HL-60 (cell line): ENCODE data around the gene FAM240B.

Experiments used
- DNase-seq, 2 experiments: peaks; one replicate each; pipeline ENCODE4 v3.0.0-alpha.2; 2010 to 2020; ENCODE audit warnings: low read depth in 1 of 2, low spot score in 1 of 2
- H3K27ac ChIP-seq: fragments of 250-450 bp; sonication (Bioruptor Pico); replicated peaks from 2 replicates; pipeline ENCODE4 v1.5.1; 2020; ENCODE audit warnings: mild to moderate bottlenecking, moderate library complexity
- H3K27me3 ChIP-seq: fragments of 250-450 bp; sonication (Bioruptor Pico); 2 replicates; pipeline ENCODE4 v1.5.1; 2021; ENCODE audit warnings: mild to moderate bottlenecking, moderate library complexity; ENCODE audit not compliant: insufficient read depth, poor library complexity, severe bottlenecking
- H3K4me3 ChIP-seq: replicated peaks from 2 replicates; pipeline ENCODE4 v1.5.1; 2011; ENCODE audit warnings: mild to moderate bottlenecking, control low read depth, low read length; ENCODE audit not compliant: insufficient read depth
- GABPA ChIP-seq: IDR thresholded peaks from 2 replicates; pipeline ENCODE4 v1.6.1; 2012; ENCODE audit warnings: low read depth
- POLR2AphosphoS5 ChIP-seq: IDR thresholded peaks from 2 replicates; pipeline ENCODE4 v1.6.1; 2012; ENCODE audit warnings: low read depth
- SPI1 ChIP-seq: IDR thresholded peaks from 2 replicates; pipeline ENCODE4 v1.6.1; 2012; ENCODE audit warnings: low read depth, mild to moderate bottlenecking, borderline replicate concordance
- TF ChIP-seq, protein P1 (sequence below): IDR thresholded peaks from 2 replicates; pipeline ENCODE4 v1.6.1; 2012; ENCODE audit warnings: low read depth; ENCODE audit not compliant: insufficient replicate concordance
- TF ChIP-seq, protein P2 (sequence below): IDR thresholded peaks from one replicate; pipeline ENCODE4 v1.5.1; 2011; ENCODE audit warnings: low read length, control low read depth, inconsistent platforms; ENCODE audit not compliant: insufficient read depth

The FAM240B gene

DNA sequence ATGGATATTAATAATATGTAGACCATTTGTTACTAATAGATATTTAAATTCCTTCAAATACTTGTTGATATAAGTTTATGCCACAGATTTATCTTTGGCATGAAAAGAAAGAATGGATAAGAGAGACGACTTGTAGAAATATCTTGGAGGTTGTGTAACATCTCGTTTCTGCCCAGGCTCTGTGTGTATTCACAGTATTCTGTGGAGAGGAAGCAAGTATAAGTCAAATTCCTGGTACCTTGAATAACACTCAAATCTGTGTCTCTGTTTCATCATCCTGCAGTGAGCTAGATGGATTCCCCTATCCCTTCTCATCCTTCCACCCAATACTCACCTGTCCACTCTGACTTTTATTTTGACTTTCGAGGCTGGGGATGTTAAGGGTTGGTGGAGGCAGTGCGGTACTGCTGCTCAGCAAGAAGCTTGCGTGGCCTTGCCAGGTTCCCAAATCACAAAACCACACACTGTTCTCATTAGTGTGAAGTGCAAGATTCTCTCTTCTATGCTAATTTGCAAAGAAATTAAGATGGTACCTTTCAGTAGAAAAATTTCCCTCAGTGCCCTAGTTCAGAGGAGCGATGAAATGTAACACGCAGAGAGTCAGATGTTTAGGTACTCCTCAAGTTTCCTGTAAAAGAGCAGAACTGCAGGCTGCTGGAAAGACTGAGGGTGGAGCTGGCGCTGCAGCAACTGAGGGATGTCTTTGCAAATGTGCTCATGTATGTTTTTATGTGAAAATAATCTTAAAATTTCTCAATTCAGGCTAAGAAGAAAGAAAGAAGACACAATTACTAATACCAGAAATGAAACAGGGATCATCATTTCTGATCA lies 57.0 kb downstream of the FAM240B start:
- Histone ChIP-seq H3K4me3 (no peak overlapping the region), H3K27ac (no peak overlapping the region), H3K27me3 (no peaks in the 10 kb centered on the region)
- TF ChIP-seq POLR2AphosphoS5 (no peak), SPI1 (no peak), GABPA (no peak)
- no peak for DNase-seq

DNA sequence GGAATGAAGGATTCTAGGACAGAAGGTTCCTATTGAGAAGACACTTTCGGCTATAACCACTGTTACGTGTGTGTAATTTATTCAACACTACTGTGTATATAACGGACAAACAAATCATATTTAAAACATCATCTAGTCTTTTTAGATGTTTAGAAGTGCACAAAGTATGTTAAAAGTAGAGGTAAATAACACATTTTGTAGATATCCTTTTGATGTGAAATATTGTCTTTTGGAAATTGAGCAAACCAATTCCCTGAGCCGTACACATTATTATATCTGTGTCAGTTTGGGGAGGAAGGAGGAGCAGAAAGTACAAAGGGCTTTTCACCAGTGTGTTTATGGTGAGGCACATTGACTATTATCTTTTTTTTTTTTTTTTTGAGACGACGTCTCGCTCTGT lies 60.4 kb downstream of the FAM240B start:
- Histone ChIP-seq H3K27ac (no peak overlapping the region), H3K27me3 (no peaks in the 10 kb centered on the region), H3K4me3 (no peak overlapping the region)
- TF ChIP-seq, protein P1, sequence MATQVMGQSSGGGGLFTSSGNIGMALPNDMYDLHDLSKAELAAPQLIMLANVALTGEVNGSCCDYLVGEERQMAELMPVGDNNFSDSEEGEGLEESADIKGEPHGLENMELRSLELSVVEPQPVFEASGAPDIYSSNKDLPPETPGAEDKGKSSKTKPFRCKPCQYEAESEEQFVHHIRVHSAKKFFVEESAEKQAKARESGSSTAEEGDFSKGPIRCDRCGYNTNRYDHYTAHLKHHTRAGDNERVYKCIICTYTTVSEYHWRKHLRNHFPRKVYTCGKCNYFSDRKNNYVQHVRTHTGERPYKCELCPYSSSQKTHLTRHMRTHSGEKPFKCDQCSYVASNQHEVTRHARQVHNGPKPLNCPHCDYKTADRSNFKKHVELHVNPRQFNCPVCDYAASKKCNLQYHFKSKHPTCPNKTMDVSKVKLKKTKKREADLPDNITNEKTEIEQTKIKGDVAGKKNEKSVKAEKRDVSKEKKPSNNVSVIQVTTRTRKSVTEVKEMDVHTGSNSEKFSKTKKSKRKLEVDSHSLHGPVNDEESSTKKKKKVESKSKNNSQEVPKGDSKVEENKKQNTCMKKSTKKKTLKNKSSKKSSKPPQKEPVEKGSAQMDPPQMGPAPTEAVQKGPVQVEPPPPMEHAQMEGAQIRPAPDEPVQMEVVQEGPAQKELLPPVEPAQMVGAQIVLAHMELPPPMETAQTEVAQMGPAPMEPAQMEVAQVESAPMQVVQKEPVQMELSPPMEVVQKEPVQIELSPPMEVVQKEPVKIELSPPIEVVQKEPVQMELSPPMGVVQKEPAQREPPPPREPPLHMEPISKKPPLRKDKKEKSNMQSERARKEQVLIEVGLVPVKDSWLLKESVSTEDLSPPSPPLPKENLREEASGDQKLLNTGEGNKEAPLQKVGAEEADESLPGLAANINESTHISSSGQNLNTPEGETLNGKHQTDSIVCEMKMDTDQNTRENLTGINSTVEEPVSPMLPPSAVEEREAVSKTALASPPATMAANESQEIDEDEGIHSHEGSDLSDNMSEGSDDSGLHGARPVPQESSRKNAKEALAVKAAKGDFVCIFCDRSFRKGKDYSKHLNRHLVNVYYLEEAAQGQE, result no peak
- TF ChIP-seq GABPA, result no peak
- TF ChIP-seq POLR2AphosphoS5, result no peak
- TF ChIP-seq, protein P2, sequence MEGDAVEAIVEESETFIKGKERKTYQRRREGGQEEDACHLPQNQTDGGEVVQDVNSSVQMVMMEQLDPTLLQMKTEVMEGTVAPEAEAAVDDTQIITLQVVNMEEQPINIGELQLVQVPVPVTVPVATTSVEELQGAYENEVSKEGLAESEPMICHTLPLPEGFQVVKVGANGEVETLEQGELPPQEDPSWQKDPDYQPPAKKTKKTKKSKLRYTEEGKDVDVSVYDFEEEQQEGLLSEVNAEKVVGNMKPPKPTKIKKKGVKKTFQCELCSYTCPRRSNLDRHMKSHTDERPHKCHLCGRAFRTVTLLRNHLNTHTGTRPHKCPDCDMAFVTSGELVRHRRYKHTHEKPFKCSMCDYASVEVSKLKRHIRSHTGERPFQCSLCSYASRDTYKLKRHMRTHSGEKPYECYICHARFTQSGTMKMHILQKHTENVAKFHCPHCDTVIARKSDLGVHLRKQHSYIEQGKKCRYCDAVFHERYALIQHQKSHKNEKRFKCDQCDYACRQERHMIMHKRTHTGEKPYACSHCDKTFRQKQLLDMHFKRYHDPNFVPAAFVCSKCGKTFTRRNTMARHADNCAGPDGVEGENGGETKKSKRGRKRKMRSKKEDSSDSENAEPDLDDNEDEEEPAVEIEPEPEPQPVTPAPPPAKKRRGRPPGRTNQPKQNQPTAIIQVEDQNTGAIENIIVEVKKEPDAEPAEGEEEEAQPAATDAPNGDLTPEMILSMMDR, result no peak
- TF ChIP-seq SPI1, result no peak
- no peak for DNase-seq

DNA sequence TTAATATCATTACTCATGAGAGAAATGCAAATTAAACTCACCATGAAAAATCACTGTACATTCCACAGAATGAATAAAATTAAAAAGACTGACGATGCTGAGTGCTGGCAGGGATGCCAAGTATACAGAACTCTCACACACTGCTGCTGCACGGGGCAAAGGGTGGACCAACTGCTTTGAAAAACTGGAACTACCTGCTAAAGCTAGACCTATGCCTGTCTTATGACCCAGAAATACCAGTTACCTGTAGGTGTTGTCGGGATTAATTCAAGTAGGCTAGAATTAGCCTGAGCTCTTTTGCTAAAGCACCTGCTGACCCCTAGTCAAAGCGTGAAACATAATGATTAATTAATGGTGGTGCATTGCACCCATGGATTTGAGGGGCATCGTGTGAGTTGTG lies 63.0 kb downstream of the FAM240B start:
- Histone ChIP-seq H3K4me3 (no peak overlapping the region), H3K27me3 (no peaks in the 10 kb centered on the region), H3K27ac (no peak overlapping the region)
- DNase-seq, result no peak
- TF ChIP-seq, protein P1, result no peak
- TF ChIP-seq POLR2AphosphoS5, result no peak
- TF ChIP-seq GABPA, result no peak
- no peak for TF ChIP-seq SPI1
- TF ChIP-seq, protein P2, result no peak

DNA sequence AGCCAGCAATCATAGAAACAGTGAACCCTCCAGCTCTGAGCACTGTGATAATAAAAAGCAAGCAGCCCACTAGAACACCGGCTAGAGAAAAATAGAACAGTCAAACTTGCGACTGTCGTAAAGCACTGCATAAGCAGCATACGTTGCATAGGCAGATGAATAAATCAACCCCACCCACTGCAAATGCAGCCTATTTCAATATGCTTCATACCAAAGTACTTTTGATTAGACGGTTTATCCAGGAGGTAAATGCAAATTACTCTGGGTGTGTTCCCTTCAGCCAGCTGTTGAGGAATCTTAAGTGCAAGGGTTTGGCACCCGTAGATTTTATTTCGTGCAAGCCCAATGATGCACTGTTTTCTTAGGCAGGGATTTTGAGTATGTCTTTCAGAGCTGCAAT lies 67.4 kb downstream of the FAM240B start:
- TF ChIP-seq, protein P2, result no peak
- no peak for TF ChIP-seq POLR2AphosphoS5
- no peak for TF ChIP-seq GABPA
- TF ChIP-seq, protein P1, result no peak
- no peak for TF ChIP-seq SPI1
- Histone ChIP-seq H3K27ac (no peak overlapping the region), H3K4me3 (no peak overlapping the region), H3K27me3 (no peaks in the 10 kb centered on the region)
- DNase-seq, result no peak
